ENCODE results near the gene MCTP2. TPM values are rescaled to one million over a fixed set of nuclear protein-coding genes. Genes with fewer than 3 reads are reported as not detected.
A peak's percentile ranks its signal among the peaks of the same experiment; 100 is the strongest.

The MCTP2 gene
- polyA plus RNA-seq, 1 donor from 2014 or later, result 12.2 TPM

DNA sequence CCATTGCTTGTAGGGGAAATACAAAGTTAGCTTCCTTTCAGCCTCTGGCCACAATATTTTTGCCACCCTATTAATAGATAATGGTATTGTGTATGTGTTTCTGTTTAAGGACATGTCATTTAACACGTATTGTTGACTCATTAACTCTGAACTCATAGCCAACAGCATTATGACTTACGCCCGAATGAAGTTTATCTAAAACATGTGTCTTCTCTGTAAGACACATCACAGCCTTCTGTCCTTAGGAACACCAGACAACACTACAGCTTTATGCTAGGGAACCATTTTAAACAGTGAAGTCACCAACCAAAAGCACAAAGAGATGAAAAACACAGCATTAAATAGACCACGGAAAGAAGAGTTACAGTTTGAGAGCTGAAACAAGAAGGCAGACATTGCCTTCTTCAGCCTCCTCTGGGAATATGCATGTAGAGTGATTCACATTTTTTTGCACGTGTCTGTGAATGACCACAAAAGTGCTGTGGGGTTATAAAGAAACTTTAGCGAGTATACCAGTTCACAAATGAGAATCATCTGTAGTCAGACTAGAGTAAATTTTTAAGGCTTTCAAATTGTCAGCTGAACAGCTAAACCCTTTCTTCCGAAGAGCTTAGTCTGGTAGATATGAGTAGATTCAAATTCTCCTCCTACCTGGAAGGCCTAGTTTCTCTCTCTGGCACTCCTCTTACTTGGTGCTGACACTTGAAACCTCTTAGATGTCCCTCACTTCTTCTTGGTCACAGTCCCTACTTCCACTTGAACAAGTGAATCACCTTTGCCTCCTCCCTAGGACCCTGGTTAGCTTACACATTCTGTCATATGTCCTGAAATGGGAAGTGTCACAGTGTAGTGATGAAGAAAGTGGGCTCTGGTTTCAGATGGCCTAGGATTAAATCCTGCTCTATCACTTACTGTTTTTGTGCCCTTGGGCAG, 32.2 kb downstream of the MCTP2 start:
- peak overlapping the region in 3 of 4 donors; percentile 27 to 71 (median 35) for H3K4me3 Mint-ChIP-seq

DNA sequence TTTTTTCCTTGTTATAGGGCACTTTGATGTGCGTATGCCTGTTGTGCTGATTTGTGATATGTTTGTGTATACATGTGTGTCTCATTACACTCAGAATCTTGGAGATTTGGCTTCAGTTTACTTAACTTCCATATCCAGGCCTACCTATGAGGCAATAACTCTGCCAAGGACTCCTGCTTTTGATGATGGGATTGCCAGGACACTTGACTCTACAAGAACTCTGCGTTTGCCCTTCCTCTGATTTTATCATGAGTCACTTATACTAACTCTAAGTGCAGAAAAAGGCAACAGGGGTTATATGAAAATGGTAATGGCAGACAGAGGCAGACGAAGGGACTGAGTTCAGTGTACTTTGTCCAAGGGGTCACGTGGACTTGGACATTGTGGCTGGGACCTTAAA, 33.6 kb downstream of the MCTP2 start:
- peak overlapping the region in 1 of 3 donors; percentile 16 for H3K27ac Mint-ChIP-seq
- H3K36me3 Mint-ChIP-seq, result peaks cover 3% of the 10 kb centered on the region
- peaks cover 26 to 47% (median 30%) of the 10 kb centered on the region in 3 donors for H3K4me1 Mint-ChIP-seq
- no peaks in the 10 kb centered on the region for H3K27me3 Mint-ChIP-seq
- H3K4me3 Mint-ChIP-seq, result no peak overlapping the region
- peaks cover 0 to 3% (median 2%) of the 10 kb centered on the region in 3 donors for H3K9me3 Mint-ChIP-seq

More for the DNA sequence above, 32.2 kb downstream of the MCTP2 start:
- Mint-ChIP-seq H3K36me3 (peaks cover 3% of the 10 kb centered on the region), H3K27me3 (no peaks in the 10 kb centered on the region), H3K9me3 (peaks cover 0 to 3% (median 2%) of the 10 kb centered on the region in 3 donors), H3K4me1 (peaks cover 38 to 59% (median 39%) of the 10 kb centered on the region in 3 donors), H3K27ac (peak overlapping the region; percentile 40 to 95 (median 78))

GRCh38 chr15:94265982-94266381, 34.6 kb downstream of the MCTP2 start:
- H3K4me3 Mint-ChIP-seq, result peak overlapping the region in 1 of 4 donors; percentile 4
- no peak overlapping the region for H3K27ac Mint-ChIP-seq
- H3K4me1 Mint-ChIP-seq, result peaks cover 24 to 37% (median 25%) of the 10 kb centered on the region in 3 donors
- H3K36me3 Mint-ChIP-seq, result peaks cover 3% of the 10 kb centered on the region
- peaks cover 0 to 3% (median 0%) of the 10 kb centered on the region in 3 donors for H3K9me3 Mint-ChIP-seq
- H3K27me3 Mint-ChIP-seq, result no peaks in the 10 kb centered on the region

GRCh38 chr15:94266789-94267188, 35.4 kb downstream of the MCTP2 start:
- H3K27ac Mint-ChIP-seq, result no peak overlapping the region
- peaks cover 0 to 3% (median 0%) of the 10 kb centered on the region in 3 donors for H3K9me3 Mint-ChIP-seq
- H3K4me1 Mint-ChIP-seq, result peaks cover 23 to 32% (median 24%) of the 10 kb centered on the region in 3 donors
- H3K27me3 Mint-ChIP-seq, result no peaks in the 10 kb centered on the region
- H3K4me3 Mint-ChIP-seq, result peak overlapping the region in 2 of 4 donors; percentile 4 to 61
- peaks cover 3% of the 10 kb centered on the region for H3K36me3 Mint-ChIP-seq

- Mint-ChIP-seq H3K4me3 (no peak overlapping the region), H3K36me3 (peaks cover 3% of the 10 kb centered on the region), H3K9me3 (peaks cover 0 to 3% (median 0%) of the 10 kb centered on the region in 3 donors), H3K27me3 (no peaks in the 10 kb centered on the region), H3K27ac (no peak overlapping the region), H3K4me1 (peaks cover 10 to 20% (median 19%) of the 10 kb centered on the region in 3 donors)
Measured at GRCh38 chr15:94269954-94270353, 38.6 kb downstream of the MCTP2 start.

DNA sequence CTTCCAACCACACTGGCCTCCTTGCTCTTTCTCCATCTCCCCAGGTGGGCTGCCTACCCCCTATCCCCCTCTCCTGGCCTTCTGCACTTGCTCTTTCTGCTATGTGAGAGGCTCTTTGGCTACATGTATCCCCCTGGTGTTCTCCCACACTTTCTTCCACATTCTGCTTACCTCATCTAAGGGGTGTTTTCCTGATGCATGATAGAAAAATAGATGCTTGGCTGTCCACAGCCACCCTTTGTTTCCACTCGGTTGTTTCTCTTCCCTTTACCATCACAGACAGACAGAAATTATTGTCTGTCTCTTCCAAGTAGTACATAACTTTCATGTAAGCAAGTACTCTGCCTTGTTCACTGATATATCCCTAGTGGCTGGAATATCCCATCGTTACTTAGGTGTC, 39.2 kb downstream of the MCTP2 start:
- Mint-ChIP-seq H3K36me3 (peaks cover 3% of the 10 kb centered on the region), H3K27ac (no peak overlapping the region), H3K27me3 (no peaks in the 10 kb centered on the region), H3K9me3 (peaks cover 0 to 3% (median 0%) of the 10 kb centered on the region in 3 donors), H3K4me3 (no peak overlapping the region), H3K4me1 (peaks cover 10 to 19% (median 19%) of the 10 kb centered on the region in 3 donors)

DNA sequence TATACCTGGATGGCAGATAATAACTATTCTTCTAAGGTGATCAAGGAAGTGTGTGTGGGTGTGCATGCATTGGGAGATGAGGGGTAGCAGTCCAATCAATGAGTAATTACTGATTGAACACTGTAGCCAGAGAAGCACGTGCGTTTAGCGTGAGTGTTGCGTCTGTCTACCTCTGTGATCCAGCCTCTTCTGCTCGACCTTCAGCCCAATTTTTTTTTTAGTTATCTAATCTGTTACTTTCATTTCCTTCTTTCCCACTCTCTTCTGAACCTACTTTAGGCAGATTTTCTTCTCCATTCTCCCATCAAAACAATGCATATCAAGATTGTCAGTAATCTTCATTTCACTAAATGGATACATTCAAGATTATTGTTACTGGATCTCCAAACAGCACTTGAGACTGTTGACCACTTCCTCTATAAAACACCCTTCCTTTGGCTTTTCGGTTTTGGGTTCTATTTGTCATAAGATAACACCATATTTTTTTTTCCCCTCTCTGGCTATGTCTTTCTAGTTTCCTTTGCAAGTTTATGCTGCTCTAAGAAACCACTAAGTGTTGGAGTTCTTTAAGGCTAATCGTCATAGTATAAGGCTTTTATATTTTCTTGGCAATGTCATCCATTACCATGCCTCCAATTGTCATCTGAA, 41.0 kb downstream of the MCTP2 start:
- peaks cover 3% of the 10 kb centered on the region for H3K36me3 Mint-ChIP-seq
- H3K4me3 Mint-ChIP-seq, result no peak overlapping the region
- no peak overlapping the region for H3K27ac Mint-ChIP-seq
- no peaks in the 10 kb centered on the region for H3K27me3 Mint-ChIP-seq
- peaks cover 0 to 3% (median 0%) of the 10 kb centered on the region in 3 donors for H3K9me3 Mint-ChIP-seq
- peaks cover 3 to 12% (median 12%) of the 10 kb centered on the region in 3 donors for H3K4me1 Mint-ChIP-seq

DNA sequence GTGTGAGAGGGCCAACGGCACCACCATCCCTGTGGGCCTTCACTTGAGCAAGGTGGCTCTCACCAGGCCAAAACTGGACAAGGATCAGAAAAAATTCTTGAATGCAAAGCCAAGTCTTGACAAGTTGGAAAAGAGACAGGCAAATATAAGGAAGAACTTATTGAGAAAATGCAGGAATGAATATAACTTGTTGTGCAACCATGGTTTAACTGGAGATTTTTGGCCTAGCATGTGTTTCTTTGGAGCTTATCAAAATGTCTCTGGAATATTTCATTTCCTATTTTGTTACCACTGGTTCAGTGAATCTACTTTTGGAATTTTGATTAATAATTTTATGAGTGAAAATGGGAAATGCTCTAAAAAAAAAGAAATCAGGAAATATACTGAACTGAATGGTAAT, 42.5 kb downstream of the MCTP2 start:
- H3K4me1 Mint-ChIP-seq, result peaks cover 7 to 21% (median 15%) of the 10 kb centered on the region in 3 donors
- no peaks in the 10 kb centered on the region for H3K9me3 Mint-ChIP-seq
- H3K36me3 Mint-ChIP-seq, result no peaks in the 10 kb centered on the region
- no peaks in the 10 kb centered on the region for H3K27me3 Mint-ChIP-seq
- no peak overlapping the region for H3K4me3 Mint-ChIP-seq
- peak overlapping the region in 2 of 3 donors; percentile 57 to 61 for H3K27ac Mint-ChIP-seq

DNA sequence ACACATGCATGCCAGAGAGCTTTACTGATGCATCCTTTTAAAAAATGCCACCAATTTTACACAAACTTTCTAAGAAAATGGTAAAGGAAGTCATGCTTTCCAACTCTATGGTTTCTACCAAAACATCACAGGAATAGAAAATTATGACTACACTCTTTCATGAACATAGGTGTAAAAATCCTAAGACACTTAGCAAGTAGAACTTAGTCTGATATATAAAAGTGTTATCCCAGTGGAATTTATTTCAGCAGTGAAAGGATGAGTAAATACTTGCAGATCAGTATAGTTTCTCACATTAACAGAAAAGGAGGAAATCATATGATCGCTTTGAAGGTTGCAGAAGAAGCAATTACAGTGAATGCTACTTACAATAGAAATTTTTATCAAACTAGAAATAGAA, 43.4 kb downstream of the MCTP2 start:
- Mint-ChIP-seq H3K9me3 (no peaks in the 10 kb centered on the region), H3K36me3 (no peaks in the 10 kb centered on the region), H3K27me3 (no peaks in the 10 kb centered on the region), H3K4me3 (no peak overlapping the region), H3K27ac (no peak overlapping the region), H3K4me1 (peaks cover 11 to 29% (median 23%) of the 10 kb centered on the region in 3 donors)

DNA sequence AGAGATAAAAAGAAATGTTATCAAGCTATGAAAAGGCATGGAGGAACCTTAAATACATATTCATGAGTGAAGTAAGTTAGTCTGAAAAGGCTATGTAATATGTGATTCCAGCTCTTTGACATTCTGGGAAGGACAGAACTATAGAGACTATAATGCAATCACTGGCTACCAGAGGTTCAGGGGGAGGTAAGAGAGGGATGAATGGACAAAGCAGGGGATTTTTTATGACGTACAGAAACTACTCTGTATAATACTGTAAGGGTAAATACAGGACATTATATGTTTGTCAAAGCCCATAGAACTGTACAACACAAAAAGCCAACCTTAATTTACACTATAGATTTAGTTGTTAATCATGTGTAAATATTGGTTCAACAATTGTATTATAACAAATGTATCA, 46.1 kb downstream of the MCTP2 start:
- Mint-ChIP-seq H3K27me3 (no peaks in the 10 kb centered on the region), H3K4me1 (peaks cover 16 to 43% (median 39%) of the 10 kb centered on the region in 3 donors), H3K9me3 (peaks cover 3 to 10% (median 3%) of the 10 kb centered on the region in 3 donors), H3K27ac (no peak overlapping the region), H3K4me3 (no peak overlapping the region), H3K36me3 (peaks cover 7% of the 10 kb centered on the region)

- H3K36me3 Mint-ChIP-seq, result peaks cover 7% of the 10 kb centered on the region
- no peaks in the 10 kb centered on the region for H3K27me3 Mint-ChIP-seq
- no peak overlapping the region for H3K27ac Mint-ChIP-seq
- peaks cover 3 to 10% (median 3%) of the 10 kb centered on the region in 3 donors for H3K9me3 Mint-ChIP-seq
- H3K4me1 Mint-ChIP-seq, result peaks cover 17 to 40% (median 37%) of the 10 kb centered on the region in 3 donors
- H3K4me3 Mint-ChIP-seq, result peak overlapping the region in 2 of 4 donors; percentile 5 to 28
Measured at GRCh38 chr15:94279736-94280135, 48.4 kb downstream of the MCTP2 start.

DNA sequence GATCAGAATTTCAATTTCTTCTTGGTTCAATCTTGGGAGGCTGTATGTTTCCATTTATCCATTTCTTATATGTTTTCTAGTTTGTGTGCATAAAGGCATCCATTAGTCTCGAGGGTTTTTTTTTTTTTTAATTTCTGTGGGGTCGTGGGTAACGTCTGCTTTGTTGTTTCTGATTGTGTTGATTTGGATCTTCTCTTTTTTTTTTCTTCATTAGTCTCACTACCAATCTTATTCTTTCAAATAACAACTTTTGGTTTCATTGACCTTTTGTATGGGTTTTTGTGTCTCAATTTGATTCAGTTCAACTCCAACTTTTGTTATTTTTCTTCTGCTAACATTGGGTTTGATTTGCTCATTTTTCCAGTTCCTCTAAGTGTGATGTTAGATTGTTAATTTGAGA, 48.9 kb downstream of the MCTP2 start:
- Mint-ChIP-seq H3K36me3 (peaks cover 7% of the 10 kb centered on the region), H3K27ac (peak overlapping the region in 1 of 3 donors; percentile 40), H3K4me3 (peak overlapping the region in 2 of 4 donors; percentile 2 to 66), H3K27me3 (no peaks in the 10 kb centered on the region), H3K9me3 (peaks cover 3 to 10% (median 3%) of the 10 kb centered on the region in 3 donors), H3K4me1 (peaks cover 17 to 39% (median 39%) of the 10 kb centered on the region in 3 donors)

GRCh38 chr15:94282269-94283250, 51.2 kb downstream of the MCTP2 start:
- no peak overlapping the region for H3K4me3 Mint-ChIP-seq
- peaks cover 7% of the 10 kb centered on the region for H3K36me3 Mint-ChIP-seq
- no peak overlapping the region for H3K27ac Mint-ChIP-seq
- no peaks in the 10 kb centered on the region for H3K27me3 Mint-ChIP-seq
- H3K9me3 Mint-ChIP-seq, result peaks cover 3 to 10% (median 3%) of the 10 kb centered on the region in 3 donors
- peaks cover 34 to 57% (median 53%) of the 10 kb centered on the region in 3 donors for H3K4me1 Mint-ChIP-seq

- Mint-ChIP-seq H3K36me3 (peaks cover 2% of the 10 kb centered on the region), H3K4me1 (peaks cover 48 to 50% (median 50%) of the 10 kb centered on the region in 3 donors), H3K9me3 (peaks cover 0 to 5% (median 4%) of the 10 kb centered on the region in 3 donors), H3K4me3 (peak overlapping the region in 3 of 4 donors; percentile 48 to 95 (median 82)), H3K27ac (peak overlapping the region; percentile 6 to 91 (median 83)), H3K27me3 (no peaks in the 10 kb centered on the region)
Measured at GRCh38 chr15:94286583-94286982, 55.2 kb downstream of the MCTP2 start.
